GM19452 (cell line): ENCODE data around the gene MTURN.
A peak's percentile ranks its signal among the peaks of the same experiment; 100 is the strongest.

ENCODE experiments used
- ATAC-seq: cut with Tn5 transposase; IDR thresholded peaks from one replicate; pipeline ENCODE4 v1.9.1; 2021; ENCODE audit not compliant: unreplicated experiment

The MTURN gene

GRCh38 chr7:30135301-30136116 is 723 bp downstream of the MTURN start:
- ATAC-seq = peak; percentile 32

GRCh38 chr7:30136117-30136731 is 1.4 kb downstream of the MTURN start:
- ATAC-seq = no peak

- no peak for ATAC-seq
These were observed 2.1 kb downstream of the MTURN start for GRCh38 chr7:30136743-30137485.

- no peak for ATAC-seq
These were observed 5.1 kb downstream of the MTURN start for GRCh38 chr7:30139836-30140384.

GRCh38 chr7:30140456-30140855 is 5.7 kb downstream of the MTURN start:
- no peak for ATAC-seq

GRCh38 chr7:30142710-30143109 is 7.9 kb downstream of the MTURN start:
- ATAC-seq = no peak

- ATAC-seq = no peak
These were observed 9.0 kb downstream of the MTURN start for GRCh38 chr7:30143748-30144251.

GRCh38 chr7:30144657-30145306 is 10.0 kb downstream of the MTURN start:
- no peak for ATAC-seq

GRCh38 chr7:30145426-30145970 is 10.7 kb downstream of the MTURN start:
- ATAC-seq = no peak

GRCh38 chr7:30146127-30146612 is 11.4 kb downstream of the MTURN start:
- ATAC-seq = no peak

- no peak for ATAC-seq
These were observed 12.4 kb downstream of the MTURN start for GRCh38 chr7:30147223-30147622.

GRCh38 chr7:30147785-30148184 is 13.0 kb downstream of the MTURN start:
- no peak for ATAC-seq

GRCh38 chr7:30148426-30148825 is 13.6 kb downstream of the MTURN start:
- ATAC-seq = no peak

GRCh38 chr7:30148951-30149459 is 14.2 kb downstream of the MTURN start:
- ATAC-seq = no peak

GRCh38 chr7:30149640-30150272 is 15.0 kb downstream of the MTURN start:
- no peak for ATAC-seq

- ATAC-seq = no peak
These were observed 15.9 kb downstream of the MTURN start for GRCh38 chr7:30150711-30151110.

- no peak for ATAC-seq
These were observed 19.4 kb downstream of the MTURN start for GRCh38 chr7:30154111-30154587.

GRCh38 chr7:30155481-30155880 is 20.7 kb downstream of the MTURN start:
- ATAC-seq = no peak

- no peak for ATAC-seq
These were observed 22.4 kb downstream of the MTURN start for GRCh38 chr7:30157204-30157603.

GRCh38 chr7:30159163-30159562 is 24.4 kb downstream of the MTURN start:
- ATAC-seq = no peak
